Activated CD8-positive, alpha-beta T cell treated with anti-CD3 and anti-CD28 coated beads, Interleukin-2, amount 10 ng/mL, durations not matched to agents 7 days and 5 days (primary cell): ENCODE measurements around the gene PINK1. TPM values are rescaled to one million over a fixed set of nuclear protein-coding genes. Genes with fewer than 3 reads are reported as not detected.

ENCODE experiments used
- ATAC-seq: fragments of 150-1000 bp; cut with Tn5 transposase; one replicate; pipeline ENCODE4 v1.10.0; 2021; ENCODE audit warnings: moderate library complexity
- CTCF ChIA-PET: fragments of 350-600 bp; sonication (Branson Sonifier 250); formaldehyde crosslinking; loops from one replicate; lab custom pipeline; 2021; ENCODE audit warnings: antibody characterized with exemption; lab: Charles Lee
- POLR2A ChIA-PET: fragments of 350-600 bp; sonication (Branson Sonifier 250); formaldehyde crosslinking; loops from one replicate; lab custom pipeline; 2021; ENCODE audit warnings: antibody characterized with exemption; lab: Charles Lee
- DNase-seq: peaks from one replicate; pipeline ENCODE4 v3.0.0-alpha.2; 2020
- H3K27ac Mint-ChIP-seq: one replicate; pipeline ENCODE4 v1.8.0; 2021; ENCODE audit warnings: mild to moderate bottlenecking, mixed read lengths
- H3K27me3 Mint-ChIP-seq: one replicate; pipeline ENCODE4 v1.8.0; 2021; ENCODE audit warnings: low read depth, mixed read lengths
- H3K36me3 Mint-ChIP-seq: one replicate; pipeline ENCODE4 v1.8.0; 2021; ENCODE audit warnings: low read depth, mixed read lengths
- H3K4me1 Mint-ChIP-seq: one replicate; pipeline ENCODE4 v1.8.0; 2021; ENCODE audit warnings: low read depth, mixed read lengths
- H3K4me3 Mint-ChIP-seq: one replicate; pipeline ENCODE4 v1.8.0; 2021; ENCODE audit warnings: mild to moderate bottlenecking, mixed read lengths
- H3K9me3 Mint-ChIP-seq: one replicate; pipeline ENCODE4 v1.8.0; 2022; ENCODE audit warnings: mixed read lengths; ENCODE audit not compliant: insufficient read depth
- total RNA-seq, 2 experiments: library from RNA; stranded (reverse); gene quantifications; one replicate each; pipeline ENCODE4 v1.2.3, GENCODE V29; 2021

Gene PINK1
- total RNA-seq, 2 experiments from 2014 or later, result 3.3 to 3.6 TPM

DNA sequence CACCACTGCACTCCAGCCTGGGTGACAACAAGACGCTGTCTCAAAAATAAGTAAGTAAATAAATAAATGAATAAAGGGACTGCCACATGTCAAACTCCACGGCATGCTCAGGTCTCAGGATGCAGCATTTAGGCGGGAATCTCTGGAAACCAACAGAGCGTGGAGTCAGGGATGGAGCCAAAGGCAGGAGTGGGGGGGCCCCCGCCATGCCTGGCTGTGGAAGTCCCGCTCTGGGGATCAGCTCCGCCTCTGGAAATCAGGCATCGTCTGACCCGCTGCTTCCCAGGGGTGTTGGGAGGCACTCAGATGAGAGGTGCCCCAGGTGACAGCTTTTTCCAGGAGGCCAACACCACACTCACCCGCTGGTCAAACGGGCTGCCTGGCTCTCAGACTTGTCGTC is 64.3 kb downstream of the PINK1 start:
- Mint-ChIP-seq H3K4me1 (peaks cover 12% of the 10 kb centered on the region), H3K27me3 (peaks cover 3% of the 10 kb centered on the region), H3K36me3 (no peaks in the 10 kb centered on the region), H3K27ac (no peak overlapping the region), H3K4me3 (no peak overlapping the region), H3K9me3 (no peaks in the 10 kb centered on the region)
- no peak for ATAC-seq
- no peak for DNase-seq
- POLR2A ChIA-PET, result interaction anchor here (1.0 kb wide), 1 partner anchor 88 kb away, joined by 3 read pairs; no protein-coding TSS in a partner anchor
- CTCF ChIA-PET, result interaction anchor here (1.0 to 5.5 kb wide), 16 partner anchors 10 to 497 kb away, joined by 3 to 72 read pairs (median 6); partner anchors contain the start of genes DDOST and HP1BP3

GRCh38 chr1:20698195-20698910 is 65.1 kb downstream of the PINK1 start:
- ATAC-seq (no peak), DNase-seq (no peak)
- ChIA-PET CTCF (interaction anchor here (2.0 to 5.5 kb wide), 3 partner anchors 9 to 496 kb away, joined by 15 to 72 read pairs (median 26); no protein-coding TSS in a partner anchor), POLR2A (no interaction called here)
- Mint-ChIP-seq H3K4me3 (no peak overlapping the region), H3K27ac (no peak overlapping the region), H3K9me3 (no peaks in the 10 kb centered on the region), H3K36me3 (no peaks in the 10 kb centered on the region), H3K27me3 (peaks cover 3% of the 10 kb centered on the region), H3K4me1 (peaks cover 12% of the 10 kb centered on the region)

DNA sequence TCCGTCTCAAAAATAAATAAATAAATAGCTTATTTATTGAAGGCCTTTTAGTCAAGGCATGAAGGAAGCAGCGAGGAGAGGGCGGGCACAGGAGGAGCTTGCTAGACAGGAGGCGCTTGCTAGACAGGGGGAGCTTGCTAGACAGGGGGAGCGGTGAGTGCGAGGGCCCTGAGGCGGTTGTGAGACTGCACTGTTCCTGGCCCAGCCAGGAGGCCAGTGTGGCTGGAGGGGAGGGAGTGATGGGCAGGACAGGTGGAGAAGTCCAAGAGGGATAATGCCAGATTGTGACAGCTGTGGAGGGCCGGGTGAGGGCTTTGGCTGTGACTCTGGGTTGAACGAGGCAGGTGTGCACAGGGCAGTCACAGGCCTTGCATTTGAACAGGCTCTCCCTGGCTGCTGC is 66.3 kb downstream of the PINK1 start:
- H3K27ac Mint-ChIP-seq, result no peak overlapping the region
- peaks cover 3% of the 10 kb centered on the region for H3K27me3 Mint-ChIP-seq
- peaks cover 12% of the 10 kb centered on the region for H3K4me1 Mint-ChIP-seq
- H3K4me3 Mint-ChIP-seq, result no peak overlapping the region
- POLR2A ChIA-PET, result no interaction called here
- no peaks in the 10 kb centered on the region for H3K9me3 Mint-ChIP-seq
- DNase-seq (no peak), ATAC-seq (no peak)
- CTCF ChIA-PET, result no interaction called here
- H3K36me3 Mint-ChIP-seq, result no peaks in the 10 kb centered on the region

DNA sequence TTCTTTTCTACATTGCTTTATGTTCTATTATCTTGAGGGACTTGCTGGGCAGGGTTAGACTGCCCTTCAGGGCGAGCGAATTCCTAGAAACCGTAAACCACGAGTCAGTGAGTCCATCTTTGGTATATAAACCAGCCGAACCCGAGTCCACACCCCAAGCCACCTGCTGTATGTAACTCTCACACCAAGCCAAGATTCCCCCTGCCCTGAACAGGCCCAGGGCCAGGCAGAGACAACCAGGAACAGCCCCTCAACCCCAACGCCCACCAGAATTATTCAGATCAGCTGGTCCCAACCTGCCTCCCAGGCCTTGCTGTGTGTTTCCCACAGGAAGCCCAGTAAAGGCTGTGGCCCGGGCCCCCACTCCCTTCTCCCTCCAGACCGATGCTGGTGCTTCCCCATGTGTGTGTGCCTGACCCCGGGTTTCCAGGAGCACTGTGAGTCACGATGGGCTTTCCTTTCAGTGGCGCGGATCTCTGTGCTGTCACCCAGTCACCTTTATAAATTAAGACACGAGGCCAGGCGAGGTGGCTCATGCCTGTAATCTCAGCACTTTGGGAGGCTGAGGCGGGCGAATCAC is 67.5 kb downstream of the PINK1 start:
- H3K36me3 Mint-ChIP-seq, result no peaks in the 10 kb centered on the region
- H3K27me3 Mint-ChIP-seq, result no peaks in the 10 kb centered on the region
- H3K4me3 Mint-ChIP-seq, result no peak overlapping the region
- peaks cover 12% of the 10 kb centered on the region for H3K4me1 Mint-ChIP-seq
- no peak for ATAC-seq
- no peaks in the 10 kb centered on the region for H3K9me3 Mint-ChIP-seq
- no peak overlapping the region for H3K27ac Mint-ChIP-seq
- ChIA-PET CTCF (no interaction called here), POLR2A (no interaction called here)
- no peak for DNase-seq

Other genes starting within 250 kb of the PINK1 start
- under 1 TPM; 0.29 to 0.44 TPM for gene CAMK2N1, start 147.2 kb upstream of the PINK1 start, total RNA-seq
- gene MUL1, start 125.3 kb upstream of the PINK1 start, total RNA-seq, result 10 to 100 TPM; 17.2 to 18.6 TPM
- not detected for gene FAM43B, start 80.9 kb upstream of the PINK1 start, total RNA-seq
- gene CDA, start 44.4 kb upstream of the PINK1 start, total RNA-seq, result not detected
- 100 to 1,000 TPM; 163 to 166 TPM for gene DDOST, start 27.9 kb downstream of the PINK1 start, total RNA-seq
- gene KIF17, start 84.5 kb downstream of the PINK1 start, total RNA-seq, result not detected
- under 1 TPM in 1 of 2 experiments, not detected in 1; 0.05 TPM for gene SH2D5, start 99.2 kb downstream of the PINK1 start, total RNA-seq
- 100 to 1,000 TPM; 316 to 324 TPM for gene HP1BP3, start 153.8 kb downstream of the PINK1 start, total RNA-seq